Inferior parietal cortex (tissue), 1 donor: ENCODE results near the gene PTGS1.
"Not testable (repeated sequence)": the region's sequence is repeated elsewhere in the genome, so short reads cannot be mapped to it uniquely, and the experiment has no call there.

Experiments
- DNase-seq: peaks from one replicate; pipeline ENCODE4 v3.0.0-alpha.2; 2016; ENCODE audit errors: extremely low spot score

PTGS1 gene

DNA sequence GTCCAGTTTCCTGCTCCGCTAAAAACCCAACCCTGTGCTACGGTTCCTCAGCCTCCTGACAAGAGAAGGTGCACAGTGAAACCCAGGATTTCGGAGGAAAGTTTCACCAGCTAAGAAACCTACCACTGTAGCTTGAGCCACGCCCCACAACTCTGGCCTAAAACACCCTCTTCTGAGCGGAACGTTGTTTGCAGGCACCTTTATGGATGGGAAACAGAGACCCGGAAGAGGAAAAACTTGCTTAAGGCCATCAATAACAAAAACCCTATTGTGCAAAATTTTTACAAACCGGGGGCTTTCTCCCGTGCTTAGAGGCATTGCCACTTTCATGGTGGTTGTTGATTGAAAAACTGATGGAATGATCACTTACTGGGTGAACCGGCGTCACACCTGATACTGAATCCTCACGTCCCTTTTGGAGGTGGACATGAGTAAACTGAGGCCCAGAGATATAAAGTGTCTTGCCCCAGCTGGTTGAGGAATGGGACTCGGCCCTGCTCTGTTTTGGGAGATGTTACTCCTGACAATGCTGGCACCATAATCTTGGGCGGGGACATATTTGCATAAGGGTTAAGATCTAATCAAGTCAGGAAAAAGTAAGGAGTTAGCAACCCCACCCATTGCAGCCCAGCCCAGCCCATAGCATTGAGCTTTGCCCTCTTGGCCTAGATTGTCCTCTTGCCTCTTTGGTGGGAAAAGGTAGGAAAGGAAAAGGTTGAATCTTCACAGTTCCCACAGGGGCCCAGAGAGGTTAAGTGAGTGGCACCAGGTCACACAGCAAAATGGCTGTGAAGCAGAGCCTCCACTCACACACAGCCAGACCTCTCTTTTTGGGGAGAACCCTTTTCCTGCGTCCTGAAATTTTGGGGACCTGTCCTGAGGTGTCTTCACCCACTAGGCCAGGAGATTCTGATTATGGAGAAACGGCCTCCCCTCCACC lies 23.2 kb upstream of the PTGS1 start:
- no peak for DNase-seq

DNA sequence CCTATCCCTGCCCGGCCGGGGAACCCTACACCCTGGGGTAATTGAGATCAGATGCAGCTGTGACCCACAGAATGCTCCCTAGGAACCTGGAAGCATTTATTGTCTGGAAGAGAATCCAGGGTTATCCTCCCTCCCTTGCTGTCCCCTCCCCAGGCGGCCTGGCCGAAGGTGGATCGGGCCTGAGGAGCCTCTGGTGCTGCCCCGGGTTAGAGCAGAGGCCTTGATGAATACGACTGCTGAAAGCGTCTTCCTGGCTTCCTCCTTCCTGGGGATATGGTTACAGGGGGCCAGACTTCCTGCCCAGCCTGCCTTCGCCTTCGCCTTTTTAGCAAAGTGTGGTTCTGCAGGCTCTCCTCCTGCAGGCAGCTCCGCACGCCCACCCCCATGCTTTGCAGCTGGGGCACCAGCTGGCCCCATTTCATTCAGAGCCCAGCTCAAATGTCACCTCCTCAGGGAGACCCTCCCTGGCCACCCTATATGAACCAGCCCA lies 22.5 kb upstream of the PTGS1 start:
- DNase-seq, result no peak

DNA sequence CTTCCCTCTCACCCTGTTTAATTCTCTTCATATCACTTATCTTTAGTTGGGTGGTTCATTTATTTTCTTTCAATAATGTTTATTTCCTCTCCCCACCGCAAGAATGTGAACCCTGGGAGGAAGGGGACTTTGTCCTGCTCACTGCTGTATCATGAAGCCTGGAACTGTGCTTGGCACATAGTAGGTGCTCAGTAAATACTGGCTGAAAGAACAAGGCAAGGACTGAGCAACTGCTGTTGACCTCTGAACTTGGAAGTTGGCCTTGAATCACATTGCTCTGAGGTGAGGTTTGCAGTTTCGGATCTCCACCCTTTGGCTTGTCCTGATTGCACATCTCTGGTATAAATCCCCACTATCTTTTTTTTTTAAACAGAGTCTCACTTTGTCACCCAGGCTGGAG lies 22.0 kb upstream of the PTGS1 start:
- DNase-seq, result no peak

DNA sequence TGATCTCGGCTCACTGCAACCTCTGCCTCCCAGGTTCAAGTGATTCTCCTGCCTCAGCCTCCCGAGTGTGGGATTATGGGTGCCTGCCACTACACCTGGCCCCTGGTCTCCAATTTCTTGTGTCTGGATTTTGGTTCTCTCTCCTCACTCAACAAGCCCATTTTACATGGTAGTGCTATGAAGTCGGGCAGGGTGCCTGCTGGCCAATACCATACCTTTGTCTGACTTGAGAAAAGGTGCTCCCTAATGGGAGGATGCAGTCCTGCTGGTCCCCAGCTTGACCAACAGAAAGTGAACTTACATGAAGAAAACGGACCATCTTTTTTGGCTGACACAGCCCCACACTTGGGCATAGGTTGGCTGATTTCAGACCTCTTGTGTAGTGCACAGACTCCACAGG lies 21.6 kb upstream of the PTGS1 start:
- no peak for DNase-seq

DNA sequence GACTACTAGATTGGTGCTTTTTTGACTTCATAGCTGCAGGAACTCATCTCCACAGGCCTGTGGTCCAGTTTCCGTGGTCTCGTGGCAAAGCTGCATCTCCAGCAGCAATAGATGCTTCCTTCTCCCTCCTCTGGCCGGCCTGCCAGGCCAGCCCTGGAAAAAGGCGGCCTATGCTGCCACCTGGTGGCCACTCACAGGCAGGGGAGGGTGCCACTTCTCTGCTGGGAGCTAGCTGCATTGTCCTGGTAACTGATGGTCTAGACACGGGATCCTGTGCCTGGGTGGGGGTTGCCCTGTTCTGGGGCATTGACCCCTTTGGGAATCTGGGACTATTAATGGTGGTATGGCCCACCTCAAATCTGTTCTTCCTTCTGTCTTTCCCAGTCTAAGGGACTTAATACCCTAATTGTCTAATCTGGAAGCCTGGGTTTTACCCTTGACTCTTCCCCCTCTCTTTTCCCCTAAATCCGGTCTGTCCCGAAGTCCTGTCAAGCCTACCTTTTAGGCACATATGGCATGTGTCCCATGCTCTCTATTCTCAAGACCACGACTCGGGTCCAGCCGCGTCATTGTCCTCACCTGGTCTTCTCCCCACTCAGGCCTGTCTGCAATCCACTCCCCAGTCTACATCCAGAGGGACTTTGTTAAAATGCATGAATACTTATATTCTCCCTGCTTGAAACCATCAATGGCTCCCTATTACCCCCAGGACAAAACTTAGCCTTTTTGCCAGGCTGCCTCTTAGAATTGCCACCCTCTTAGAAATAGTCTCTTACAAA lies 20.1 kb upstream of the PTGS1 start:
- peak; percentile 90 for DNase-seq

DNA sequence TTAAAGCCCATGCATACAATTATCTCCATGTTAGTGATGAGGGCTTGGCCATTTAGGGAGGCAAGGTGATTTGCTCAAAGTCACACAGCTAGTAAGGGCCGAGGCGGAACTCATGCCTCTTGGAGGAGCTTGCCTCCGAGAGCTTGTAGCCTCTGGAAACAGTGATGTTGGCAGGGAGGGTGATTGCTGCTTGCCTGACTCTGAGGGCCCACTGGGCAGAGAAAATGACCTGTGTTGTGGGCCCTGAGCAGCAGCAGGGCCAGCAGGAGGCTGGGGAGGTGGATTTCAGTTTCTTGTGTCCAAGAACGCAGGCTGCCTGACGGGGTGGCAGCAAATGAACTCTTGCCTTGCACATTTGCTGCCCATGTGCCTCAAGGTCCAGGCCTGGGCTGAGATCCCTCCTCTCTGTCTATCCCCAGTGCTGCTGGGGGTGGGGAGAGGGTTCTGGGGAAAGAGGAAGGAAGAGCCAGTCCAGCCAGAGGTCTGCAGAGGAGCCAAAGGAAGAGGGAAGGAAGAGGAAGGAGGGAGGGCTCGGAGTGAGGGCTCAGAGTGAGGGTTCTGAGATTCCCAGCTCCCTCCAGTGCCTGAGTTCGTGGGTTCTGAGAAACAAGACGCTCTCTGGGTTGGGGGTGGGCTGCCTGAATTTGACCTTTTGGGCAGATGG lies 16.2 kb upstream of the PTGS1 start:
- no peak for DNase-seq

DNA sequence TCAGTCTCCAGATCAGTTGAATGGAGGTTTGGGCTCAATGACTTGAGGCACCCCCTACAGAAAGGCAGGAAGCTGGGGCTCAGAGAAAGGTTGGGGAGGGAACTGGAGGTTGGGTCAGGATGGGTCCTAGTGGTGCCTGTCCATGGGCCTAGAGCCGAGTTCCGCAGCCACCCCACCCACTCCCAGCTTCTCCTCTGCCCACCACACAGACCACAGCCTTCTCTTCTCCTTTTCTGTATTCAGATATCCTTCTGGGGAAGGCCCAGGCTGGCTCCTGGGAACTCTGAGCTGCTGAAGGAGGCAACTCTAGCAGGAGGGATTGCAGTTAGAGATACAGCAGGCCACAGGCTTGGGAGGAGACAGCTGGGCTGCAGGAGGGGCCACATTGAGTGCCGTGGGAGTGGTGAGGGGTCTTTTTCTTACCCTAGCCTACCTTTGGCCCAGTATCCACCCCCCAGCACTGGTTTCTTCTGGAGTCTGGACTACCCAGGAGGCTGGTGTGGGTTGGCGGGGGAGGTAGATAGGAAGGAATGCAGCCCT lies 15.4 kb upstream of the PTGS1 start:
- DNase-seq, result no peak

DNA sequence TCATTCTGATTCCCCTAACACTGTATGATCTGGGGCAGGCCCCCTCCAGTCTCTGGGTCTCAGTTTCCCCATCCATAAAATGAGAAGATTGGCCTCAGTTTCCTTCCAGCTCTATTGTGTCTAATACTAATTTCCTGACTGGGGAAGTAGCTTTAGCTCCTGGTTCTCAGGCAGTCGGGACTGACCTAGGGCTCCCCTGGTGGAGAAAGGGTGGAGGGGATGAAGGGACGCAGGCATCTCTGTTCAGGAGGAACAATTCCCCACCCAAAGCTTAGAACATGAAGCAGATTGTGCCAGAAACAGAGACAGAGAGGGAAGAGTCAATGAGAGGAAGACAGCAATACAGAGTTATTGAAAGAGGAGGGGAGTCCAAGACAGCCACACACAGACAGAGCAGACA lies 14.2 kb upstream of the PTGS1 start:
- no peak for DNase-seq

DNA sequence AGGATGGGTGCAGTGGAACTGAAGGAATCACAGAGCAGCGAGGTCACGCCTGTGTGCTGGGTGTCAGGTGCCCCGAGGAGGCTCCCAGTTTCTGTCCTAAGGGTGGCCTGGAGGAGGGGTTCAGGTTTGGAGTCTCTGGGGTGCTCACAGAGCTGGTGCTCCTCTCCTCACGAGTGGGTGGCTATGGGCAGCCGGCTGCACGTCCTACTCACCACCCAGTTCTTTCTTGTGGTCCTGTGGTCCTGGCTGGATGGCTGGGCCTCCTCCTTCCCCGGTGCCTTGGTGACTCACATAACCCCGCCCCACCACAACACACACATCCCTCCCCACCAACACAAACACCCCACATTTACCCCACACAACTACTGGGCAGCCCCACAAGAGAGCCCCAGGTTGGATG lies 9.9 kb upstream of the PTGS1 start:
- no peak for DNase-seq

DNA sequence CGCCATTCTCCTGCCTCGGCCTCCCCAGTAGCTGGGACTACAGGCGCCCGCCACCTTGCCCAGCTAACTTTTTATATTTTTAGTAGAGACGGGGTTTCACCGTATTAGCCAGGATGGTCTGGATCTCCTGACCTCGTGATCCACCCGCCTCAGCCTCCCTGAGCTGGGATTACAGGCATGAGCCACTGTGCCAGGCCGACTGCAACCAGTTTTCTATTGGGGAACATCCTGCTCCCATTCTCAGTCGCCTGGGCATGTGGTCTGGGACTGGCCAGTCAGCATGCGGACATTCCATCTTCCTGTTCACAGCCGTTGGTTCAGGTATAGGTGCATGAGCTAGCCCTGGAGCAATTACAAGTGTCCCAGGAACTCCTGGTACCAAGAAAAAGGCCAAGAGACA lies 7.7 kb upstream of the PTGS1 start:
- DNase-seq, result not testable (repeated sequence)

DNA sequence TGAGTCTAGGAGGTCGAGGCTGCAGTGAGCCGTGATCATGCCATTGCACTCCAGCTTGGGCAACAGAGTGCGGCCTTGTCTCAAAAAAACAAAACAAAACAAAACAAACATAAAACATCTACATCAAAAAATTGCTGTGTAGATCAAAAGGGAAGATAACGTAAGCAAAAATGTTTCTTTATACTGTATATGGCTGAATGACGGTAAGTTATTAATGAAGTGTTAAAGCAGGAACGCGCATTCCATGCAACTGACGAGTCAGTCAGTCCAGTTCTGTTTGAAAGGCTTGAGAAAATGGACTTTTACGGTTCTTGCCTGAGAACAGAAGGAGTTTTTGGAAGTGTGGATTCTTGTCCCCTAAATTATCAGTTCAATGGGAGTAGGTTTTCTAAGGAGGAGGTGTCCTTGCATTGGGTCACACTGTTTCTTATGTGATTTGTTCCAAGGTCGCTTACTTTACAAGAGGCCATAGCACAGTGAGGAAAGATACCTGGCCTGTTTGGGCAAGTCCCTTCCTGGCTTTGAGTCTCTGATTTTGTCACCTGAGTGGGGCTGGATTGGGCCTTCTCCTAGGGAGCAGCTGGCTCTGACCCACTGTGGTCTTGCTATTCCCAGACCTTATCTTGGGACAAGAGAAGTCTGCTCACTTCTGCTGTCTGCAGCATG lies 6.6 kb upstream of the PTGS1 start:
- DNase-seq, result no peak

DNA sequence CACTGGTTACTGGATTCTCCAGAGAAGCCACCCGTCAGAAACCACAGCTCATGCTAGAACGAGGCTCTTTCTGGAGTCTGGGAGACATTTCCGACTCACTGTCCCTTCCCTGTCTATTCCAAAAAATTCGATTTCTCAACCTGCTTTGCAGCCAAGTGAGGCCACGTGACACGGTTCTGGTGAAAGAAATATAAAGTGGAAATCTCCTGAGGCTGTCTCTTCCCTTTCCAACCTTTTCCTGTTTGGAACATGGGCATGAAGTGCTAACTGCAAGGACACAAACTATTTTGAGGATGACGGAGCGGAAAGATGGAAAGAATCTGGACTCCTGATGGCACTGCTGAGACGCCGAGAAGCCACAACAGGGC lies 6.1 kb upstream of the PTGS1 start:
- DNase-seq, result no peak

DNA sequence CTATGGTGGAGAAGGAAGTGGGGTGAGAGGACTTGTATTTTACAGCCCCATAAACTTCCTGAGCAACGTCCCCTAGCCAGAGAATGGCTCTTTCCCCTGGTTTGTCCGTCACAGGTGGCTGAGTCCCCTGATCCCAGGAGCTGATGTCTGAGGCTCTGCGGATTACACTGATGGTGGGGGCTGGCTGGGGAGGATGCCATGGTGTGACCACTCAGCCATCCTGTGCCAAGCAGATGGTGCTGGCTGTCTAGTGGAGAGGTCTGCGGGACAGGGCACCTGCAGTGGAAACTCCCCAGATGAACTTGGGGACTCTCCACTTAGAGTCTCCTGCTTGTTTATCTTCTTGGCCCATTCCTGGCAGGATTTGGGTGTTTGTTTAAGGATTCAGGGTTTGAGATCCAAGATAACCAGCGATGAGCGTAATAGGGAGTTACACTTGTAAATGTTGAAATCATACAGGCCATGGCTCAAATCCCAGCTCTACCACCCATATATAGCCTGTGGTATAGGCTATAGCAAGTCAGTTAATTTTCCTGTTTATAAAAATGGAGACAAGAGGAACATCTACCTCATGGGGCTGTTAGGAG lies 4.7 kb upstream of the PTGS1 start:
- DNase-seq, result no peak

DNA sequence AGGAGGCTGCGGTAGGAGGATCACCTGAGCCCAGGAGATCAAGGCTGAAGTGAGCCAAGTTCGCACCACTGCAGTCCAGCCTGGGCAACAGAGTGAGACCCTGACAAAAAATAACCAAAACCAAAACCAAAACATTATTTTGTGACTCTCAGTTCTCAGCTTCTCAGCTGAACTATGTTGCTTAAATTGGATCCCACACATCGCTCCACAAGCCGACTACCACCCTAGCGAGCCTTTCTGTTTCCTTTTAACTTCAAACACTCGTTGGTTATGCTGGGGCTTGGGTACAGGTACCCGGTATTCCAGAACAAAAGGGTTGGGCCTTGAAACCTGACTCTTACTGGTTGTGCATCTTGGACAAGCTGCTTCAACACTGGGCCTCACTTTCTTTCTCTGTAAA lies 3.8 kb upstream of the PTGS1 start:
- no peak for DNase-seq

DNA sequence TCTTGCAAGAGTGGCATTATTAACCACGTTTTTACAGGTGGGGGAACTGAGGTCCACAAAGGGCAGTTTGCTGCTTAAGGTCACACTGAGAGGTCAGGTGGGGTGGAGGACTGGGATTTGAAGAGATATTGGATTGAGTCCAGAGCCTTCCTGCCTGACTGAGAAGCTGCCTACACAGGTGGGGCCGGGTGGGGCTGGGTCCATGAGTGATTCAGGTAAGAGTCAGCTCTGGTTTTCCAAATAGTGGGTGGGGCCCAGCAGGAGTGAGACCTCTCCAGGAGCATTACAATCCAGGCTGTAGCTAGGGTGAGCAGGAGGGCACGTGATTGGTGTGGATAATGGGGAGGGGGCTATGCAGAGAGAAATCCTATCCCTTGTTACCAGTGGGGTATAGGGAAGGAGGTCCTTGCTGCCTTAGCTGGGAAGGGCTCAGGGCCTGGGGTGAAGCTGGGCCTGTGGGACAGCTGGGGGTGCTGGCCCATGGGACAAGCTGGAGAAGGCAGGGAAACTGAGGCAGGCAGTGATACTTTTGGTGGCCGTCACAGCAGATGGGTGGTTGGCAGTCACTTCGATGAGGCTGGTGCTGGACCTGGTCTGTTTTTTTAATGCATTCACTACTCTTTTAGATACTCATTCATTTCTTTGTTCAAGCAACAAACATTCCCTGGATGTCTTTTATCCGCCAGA lies 2.9 kb upstream of the PTGS1 start:
- DNase-seq, result no peak

DNA sequence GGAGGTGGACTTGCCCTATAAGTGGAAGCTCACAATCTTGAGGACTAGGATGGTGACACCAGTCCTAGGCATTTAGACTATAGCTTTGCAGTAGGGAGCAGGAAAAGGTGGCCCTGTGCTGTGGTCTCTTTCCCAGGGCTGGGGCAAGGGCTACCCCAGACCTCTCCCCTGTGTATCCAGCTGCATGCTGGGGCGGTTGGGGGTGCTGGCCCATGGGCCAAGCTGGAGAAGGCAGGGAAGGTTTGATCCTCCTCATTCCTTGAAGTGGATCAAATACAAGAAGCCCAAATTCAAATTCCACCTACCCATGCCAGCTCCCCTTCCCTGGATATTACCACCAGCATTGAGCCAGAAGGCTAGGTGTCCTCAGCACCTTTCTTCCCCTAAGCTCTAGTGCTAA lies 2.2 kb upstream of the PTGS1 start:
- DNase-seq, result no peak

DNA sequence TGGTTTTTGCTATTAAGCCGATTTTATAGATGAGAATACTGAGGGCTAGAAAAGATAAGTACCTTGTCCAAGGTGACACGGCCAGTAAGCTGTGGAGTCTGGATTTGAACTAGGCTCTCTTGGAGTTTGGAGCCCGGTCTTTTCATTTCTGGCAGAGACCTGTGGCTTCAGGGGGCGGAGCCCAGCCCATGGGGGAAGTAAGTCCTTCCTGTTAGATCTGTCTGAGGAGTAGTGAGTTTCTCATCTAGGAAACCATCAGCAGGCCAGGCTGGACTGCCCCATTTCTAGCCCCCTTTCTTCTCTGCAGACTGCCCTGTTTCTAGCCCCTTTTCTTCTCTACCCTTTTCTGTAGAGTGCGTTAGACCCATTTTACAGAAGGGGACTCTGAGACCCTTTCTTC lies 521 bp upstream of the PTGS1 start:
- no peak for DNase-seq

DNA sequence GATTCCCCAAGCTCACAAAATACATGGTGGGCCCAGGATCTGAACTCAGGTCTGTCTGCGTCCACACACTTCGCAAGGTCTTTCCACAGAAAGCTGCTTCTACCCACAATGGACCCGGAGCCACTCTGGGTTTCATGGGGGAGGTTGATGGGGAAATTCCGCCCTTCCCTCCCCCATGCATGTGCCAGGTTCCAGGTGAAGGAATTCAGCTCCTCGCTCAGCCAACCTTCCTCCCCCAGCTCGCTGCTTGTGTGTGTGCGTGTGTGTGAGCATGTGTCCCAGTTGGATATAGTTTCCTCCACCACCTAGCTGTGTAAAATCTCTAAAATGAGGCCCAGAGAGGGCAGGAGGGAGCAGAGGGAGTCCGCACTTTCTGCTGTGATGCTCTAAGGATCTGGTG lies 1.0 kb downstream of the PTGS1 start:
- no peak for DNase-seq

DNA sequence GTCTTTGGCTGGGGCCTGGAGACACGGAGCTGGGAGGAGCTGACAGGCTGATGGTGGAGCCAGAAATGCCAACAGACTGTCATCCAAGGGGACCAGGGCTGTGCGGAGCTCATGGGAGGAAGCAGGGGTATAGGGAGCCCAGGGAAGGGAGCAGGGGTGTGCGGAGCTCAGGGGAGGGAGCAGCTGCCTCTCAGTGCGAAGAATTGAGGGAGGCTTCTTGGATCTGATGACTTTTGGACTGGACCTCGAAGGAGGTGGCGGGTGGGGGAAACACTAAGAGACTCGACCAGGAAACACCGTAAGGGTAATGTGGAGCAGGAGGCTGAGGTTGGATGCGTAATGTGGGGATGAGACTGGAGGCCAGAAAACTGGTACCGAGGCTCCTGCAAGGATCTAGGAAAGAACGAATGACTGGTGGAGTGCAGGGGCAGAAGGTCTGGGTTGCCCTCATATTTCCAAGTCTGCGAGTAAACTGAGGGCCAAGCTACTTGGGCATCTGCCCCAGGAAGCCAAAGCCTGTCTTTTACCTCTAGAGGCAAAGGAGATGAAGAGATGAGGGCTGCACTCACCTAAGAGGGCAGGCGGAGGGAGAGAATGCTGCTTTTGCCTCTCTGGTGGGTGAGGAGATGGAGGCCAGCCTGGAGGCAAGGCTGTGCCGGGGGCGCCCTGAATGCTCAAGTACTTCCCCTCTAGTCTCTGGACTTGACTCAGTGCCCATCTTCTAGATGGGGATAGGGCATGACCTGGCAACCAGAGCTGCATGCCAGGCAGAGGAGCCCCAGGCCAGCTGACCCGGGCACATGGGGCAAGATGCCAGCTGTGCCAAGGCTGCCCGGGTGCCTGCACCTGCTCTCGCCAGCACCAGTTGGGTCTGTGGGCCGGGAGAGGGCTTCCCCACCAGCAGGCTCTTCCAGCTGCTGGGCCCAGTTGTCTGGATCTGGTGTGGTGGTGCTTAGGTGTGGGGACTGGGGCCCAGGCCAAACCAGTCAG lies 2.3 kb downstream of the PTGS1 start:
- no peak for DNase-seq
